GM18508 (cell line): ENCODE data around the gene CSRP3.

Source experiments
- ATAC-seq: cut with Tn5 transposase; IDR thresholded peaks from one replicate; pipeline ENCODE4 v1.9.1; 2021; ENCODE audit warnings: moderate number of reproducible peaks; ENCODE audit not compliant: insufficient read depth, unreplicated experiment

CSRP3 gene

GRCh38 chr11:19226378-19227195, 24.8 kb upstream of the CSRP3 start:
- ATAC-seq = no peak

GRCh38 chr11:19225581-19225980, 23.8 kb upstream of the CSRP3 start:
- ATAC-seq = no peak

DNA sequence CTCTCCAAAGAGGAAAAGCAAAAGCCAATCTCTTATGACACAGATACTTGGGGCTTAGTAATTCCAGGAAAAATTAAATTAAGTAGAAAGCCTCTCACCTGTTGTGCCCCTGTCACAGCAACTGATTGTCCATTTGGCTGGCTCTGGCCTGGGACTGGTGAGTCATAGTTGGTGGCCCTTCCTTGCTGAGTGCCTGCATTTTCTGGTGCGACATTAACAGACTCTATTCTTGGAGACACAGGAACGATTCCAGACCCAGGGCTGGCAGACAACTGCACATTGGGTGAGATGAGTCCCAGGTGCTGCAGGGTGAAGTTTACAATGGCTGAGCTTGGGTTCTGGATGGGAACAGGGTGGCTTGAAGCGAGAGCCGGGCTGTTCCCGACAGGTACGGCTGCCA, 23.3 kb upstream of the CSRP3 start:
- ATAC-seq = no peak

DNA sequence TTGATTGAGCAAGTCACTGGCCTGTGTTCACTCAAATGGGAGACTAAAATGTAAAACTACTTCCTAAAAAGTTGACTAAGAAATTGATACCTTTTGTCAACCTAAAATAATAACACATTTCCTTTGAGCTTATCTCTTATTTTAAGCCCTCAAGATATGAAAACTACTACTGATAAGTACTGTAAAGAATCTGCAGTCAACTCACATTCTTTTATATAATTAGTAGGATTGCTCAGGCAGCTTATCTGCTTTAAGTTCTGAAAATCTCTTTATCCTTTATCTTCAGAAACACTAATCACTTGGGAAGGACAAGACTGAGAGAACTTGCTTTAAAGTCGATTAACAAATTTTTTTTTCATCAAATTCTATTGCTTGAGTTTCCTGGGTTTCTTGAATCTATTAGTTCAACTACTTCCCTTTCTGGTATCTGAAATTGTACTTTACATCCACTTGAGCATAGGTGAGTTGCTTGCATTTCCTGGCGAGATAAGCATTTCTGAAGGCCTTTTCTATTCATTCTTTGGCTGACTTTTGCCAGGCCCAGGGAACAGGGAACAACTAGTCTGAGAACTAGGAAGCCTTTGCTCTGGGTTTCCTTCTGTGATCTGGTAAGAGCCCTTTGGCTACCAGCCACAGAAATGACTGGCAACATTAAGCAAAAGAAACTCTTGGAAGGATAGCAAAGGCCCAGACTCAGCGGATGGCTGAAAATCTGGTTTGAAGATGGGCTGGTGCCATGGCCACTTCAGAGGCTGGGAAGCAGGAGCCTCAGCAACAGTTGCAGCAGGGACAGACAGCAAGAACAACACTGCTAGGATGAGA, 19.3 kb upstream of the CSRP3 start:
- ATAC-seq = no peak

DNA sequence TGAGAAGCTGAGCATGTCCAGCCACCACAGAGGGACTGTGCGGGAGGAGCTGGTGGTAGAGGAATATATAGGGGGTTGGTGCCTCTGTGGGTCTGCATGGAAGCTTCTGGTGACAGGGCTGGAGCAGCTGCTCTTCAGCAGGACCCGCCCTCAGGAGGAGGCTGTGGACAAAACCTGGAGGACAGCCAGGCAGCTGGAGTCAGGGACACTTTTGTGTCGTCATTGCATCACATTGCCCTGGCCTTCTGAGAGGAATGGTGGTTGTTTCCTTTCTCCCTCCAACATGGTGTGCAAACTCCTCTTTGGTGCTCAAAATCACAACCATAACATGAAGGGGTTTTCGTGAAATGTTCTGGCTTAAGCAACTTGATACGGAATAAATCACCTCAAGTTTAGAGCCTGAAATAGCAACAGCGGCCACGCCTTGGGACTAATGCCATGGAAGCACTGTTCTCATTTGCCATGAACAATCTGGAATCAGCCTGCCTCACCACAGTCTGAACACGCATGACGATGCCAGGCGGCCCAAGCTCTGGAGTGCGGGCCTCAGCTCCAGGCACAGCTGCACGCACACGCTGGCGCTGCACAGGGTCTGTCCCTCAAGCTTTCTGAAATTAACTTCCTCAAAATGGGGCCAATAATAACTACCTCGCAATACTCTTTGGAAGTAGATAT, 17.1 kb upstream of the CSRP3 start:
- no peak for ATAC-seq

DNA sequence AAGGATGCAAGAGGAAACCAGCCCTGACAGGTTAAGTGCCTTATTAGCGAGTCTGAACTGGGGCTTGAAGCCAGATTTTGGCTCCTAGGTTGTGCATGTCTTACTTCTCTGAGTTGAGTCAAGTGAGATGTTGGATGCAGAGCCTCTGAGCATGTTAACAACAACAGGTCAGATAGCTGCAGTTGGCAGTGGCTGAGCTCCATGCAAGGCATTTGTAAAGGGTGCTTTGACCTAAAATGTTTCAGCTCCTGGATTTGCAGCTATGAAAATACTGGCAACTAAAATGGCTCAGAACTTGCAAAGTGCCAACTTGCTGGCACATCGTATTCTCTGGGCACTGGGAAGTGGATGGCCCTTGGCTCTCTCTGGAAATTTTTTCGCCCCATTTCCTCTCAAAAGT, 16.4 kb upstream of the CSRP3 start:
- no peak for ATAC-seq

GRCh38 chr11:19216709-19217374, 15.1 kb upstream of the CSRP3 start:
- ATAC-seq = no peak

DNA sequence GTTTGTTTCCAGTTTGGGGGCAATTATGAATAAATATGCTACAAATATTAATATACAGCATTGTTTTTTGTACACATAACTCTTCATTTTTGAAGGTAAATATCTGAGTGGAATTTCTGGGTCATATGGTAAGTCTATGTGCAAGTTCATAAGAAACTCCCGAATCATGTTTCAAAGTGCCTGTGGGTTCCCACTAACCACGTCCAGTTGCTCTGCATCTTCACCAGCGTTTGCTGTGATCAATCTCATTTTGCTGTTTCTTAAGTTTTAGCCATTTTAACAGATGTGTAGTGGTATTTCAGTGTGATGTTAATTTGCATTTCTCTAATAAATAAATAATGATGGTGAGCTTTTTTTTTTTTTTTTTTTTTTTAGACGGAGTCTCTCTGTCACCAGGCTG, 14.2 kb upstream of the CSRP3 start:
- no peak for ATAC-seq

GRCh38 chr11:19209617-19210370, 8.0 kb upstream of the CSRP3 start:
- ATAC-seq = no peak

DNA sequence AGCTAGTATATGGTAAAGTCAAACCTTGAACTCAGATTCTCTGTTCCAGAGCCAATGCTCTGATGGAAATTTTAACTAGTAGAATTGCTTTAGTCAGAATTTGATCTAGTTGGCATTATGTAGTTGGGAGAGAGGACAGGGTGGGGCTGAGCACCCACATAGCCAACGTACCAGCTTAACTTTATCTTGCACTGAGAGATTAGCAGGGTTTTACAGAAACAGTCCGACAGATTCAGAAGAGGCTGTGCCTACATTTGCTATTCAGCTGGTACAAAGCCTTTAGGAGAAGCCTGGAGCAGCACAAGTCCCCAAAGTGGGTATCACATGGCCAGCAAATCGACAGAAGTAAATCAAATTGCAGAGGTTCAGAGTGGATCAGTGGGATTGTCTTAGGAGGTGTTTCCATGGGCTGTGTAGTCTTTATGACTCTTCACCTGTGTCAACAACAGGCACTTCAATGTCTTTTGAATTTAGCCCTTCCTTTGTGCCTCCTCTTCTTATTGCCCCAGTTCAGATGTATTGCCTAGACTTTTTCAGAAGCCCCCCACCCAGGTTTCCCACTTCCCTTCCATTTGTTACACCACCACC, 7.3 kb upstream of the CSRP3 start:
- ATAC-seq = no peak

- no peak for ATAC-seq
Observed at GRCh38 chr11:19208181-19208580, 6.4 kb upstream of the CSRP3 start.

DNA sequence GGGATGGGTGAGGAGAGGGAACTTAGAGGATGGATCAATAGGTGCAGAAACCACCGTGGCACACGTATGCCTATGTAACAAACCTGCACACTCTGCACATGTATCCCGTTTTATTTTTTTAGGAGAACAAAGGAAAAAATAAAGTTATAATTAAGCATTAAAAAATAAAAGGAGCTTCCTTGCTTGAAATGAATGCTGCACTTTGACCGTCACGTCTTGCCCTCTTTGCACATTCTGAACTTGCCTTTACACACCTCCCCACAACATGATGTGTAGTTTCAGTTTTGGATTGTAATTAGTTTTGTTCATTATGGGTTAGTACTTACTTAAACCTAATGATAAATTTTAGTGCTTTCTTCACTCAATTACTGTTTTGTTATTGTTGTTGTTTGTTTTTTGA, 3.1 kb upstream of the CSRP3 start:
- ATAC-seq = no peak

- no peak for ATAC-seq
Observed at GRCh38 chr11:19200410-19201201, 1.2 kb downstream of the CSRP3 start.

- ATAC-seq = no peak
Observed at GRCh38 chr11:19199771-19200170, 2.0 kb downstream of the CSRP3 start.

DNA sequence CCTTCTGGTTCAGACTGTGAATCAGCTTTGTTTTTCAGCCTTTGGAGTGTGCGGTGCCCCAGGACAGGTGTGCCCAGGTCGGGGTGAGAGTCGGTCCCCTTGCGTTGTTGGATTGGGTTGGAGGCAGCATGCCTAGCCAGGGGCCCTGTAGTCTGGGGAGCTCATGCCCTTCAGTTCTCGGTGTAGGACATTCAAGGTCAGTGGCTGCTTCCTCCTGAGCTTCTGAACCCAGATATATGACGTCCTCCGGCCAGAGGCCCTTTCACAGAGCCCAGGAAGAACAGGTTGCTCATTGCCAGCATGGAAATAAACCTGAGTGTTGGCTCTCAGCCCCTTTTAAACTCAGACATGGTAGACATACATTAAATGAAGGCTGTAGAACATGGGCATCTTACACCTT, 2.7 kb downstream of the CSRP3 start:
- no peak for ATAC-seq

- no peak for ATAC-seq
Observed at GRCh38 chr11:19196432-19196831, 5.4 kb downstream of the CSRP3 start.

DNA sequence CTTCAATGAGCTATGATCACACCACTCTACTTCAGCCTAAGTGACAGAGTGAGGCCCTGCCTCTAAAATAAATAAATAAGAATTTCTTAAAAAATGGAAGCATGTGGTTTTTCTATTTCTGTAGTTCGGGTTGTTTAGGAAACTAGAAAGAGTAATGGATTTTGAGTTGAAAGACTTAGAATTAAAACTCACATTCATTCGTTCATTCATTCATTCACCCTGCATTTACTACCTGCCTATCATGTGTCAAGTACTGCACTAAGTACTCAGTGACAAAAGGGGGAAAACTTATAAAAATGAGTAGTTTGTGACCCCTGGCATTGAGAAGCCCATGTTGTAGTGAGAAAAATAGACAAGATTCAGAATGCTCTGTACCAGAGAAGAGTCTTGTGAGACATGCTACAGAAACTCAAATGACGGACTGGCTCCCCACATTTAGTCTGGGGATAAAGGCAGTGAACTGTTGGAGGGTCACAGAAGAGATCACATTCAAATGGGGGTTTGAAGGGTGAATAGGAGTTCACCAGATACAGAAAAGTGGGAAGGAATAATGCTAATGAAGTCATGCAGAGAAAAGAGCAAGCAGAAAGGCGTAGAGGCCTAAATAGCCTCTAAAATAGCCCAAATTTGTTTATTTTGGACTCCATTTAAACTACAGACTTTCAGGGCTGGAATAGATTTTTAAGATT, 7.0 kb downstream of the CSRP3 start:
- ATAC-seq = no peak

GRCh38 chr11:19193916-19194315, 7.9 kb downstream of the CSRP3 start:
- no peak for ATAC-seq
